HUDEP-2 (cell line): Measurements from ENCODE around the gene DICER1.
"Not testable (repeated sequence)": the region's sequence is repeated elsewhere in the genome, so short reads cannot be mapped to it uniquely, and the experiment has no call there.

Experiments
- DNase-seq, 76 experiments: peaks; one replicate each; lab custom pipeline; 2025; ENCODE audit not compliant: unreplicated experiment in 76 of 76; lab: John Stamatoyannopoulos, UW

Gene DICER1, protein sequence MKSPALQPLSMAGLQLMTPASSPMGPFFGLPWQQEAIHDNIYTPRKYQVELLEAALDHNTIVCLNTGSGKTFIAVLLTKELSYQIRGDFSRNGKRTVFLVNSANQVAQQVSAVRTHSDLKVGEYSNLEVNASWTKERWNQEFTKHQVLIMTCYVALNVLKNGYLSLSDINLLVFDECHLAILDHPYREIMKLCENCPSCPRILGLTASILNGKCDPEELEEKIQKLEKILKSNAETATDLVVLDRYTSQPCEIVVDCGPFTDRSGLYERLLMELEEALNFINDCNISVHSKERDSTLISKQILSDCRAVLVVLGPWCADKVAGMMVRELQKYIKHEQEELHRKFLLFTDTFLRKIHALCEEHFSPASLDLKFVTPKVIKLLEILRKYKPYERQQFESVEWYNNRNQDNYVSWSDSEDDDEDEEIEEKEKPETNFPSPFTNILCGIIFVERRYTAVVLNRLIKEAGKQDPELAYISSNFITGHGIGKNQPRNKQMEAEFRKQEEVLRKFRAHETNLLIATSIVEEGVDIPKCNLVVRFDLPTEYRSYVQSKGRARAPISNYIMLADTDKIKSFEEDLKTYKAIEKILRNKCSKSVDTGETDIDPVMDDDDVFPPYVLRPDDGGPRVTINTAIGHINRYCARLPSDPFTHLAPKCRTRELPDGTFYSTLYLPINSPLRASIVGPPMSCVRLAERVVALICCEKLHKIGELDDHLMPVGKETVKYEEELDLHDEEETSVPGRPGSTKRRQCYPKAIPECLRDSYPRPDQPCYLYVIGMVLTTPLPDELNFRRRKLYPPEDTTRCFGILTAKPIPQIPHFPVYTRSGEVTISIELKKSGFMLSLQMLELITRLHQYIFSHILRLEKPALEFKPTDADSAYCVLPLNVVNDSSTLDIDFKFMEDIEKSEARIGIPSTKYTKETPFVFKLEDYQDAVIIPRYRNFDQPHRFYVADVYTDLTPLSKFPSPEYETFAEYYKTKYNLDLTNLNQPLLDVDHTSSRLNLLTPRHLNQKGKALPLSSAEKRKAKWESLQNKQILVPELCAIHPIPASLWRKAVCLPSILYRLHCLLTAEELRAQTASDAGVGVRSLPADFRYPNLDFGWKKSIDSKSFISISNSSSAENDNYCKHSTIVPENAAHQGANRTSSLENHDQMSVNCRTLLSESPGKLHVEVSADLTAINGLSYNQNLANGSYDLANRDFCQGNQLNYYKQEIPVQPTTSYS (N-terminal part only)

GRCh38 chr14:95157327-95158189 lies at the start of gene DICER1:
Gene DICER1 (minus strand): TSS chr14:95157529. CDS start chr14:95133458, 24,071 bp downstream.
- peak in 74 of 76 experiments; percentile 40 to 96 (median 89) for DNase-seq

DNA sequence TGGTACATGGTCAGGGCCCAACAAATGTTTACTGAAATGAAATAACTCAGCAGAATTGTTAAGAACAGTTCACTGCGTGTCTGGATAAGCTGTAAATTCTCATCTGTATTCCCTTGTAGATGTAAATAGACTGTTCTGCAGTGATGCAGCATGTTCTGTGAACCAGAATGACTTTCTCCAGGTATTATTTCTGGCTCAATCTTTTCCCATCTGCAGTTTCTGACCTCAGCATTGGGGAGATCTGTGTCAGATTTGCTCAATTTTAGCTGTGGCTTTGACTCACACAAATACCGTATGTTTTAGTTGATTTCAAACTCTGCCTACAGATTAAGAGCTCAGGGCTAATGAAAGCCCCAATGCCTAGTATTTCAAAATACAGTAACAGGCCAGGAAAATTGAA lies 49.2 kb upstream of the DICER1 start:
- no peak for DNase-seq

- no peak for DNase-seq
Measured at GRCh38 chr14:95204705-95205104, 47.4 kb upstream of the DICER1 start.

- DNase-seq, result not testable (repeated sequence)
Measured at GRCh38 chr14:95201745-95202144, 44.4 kb upstream of the DICER1 start.

- DNase-seq, result no peak
Measured at GRCh38 chr14:95200404-95200803, 43.1 kb upstream of the DICER1 start.

DNA sequence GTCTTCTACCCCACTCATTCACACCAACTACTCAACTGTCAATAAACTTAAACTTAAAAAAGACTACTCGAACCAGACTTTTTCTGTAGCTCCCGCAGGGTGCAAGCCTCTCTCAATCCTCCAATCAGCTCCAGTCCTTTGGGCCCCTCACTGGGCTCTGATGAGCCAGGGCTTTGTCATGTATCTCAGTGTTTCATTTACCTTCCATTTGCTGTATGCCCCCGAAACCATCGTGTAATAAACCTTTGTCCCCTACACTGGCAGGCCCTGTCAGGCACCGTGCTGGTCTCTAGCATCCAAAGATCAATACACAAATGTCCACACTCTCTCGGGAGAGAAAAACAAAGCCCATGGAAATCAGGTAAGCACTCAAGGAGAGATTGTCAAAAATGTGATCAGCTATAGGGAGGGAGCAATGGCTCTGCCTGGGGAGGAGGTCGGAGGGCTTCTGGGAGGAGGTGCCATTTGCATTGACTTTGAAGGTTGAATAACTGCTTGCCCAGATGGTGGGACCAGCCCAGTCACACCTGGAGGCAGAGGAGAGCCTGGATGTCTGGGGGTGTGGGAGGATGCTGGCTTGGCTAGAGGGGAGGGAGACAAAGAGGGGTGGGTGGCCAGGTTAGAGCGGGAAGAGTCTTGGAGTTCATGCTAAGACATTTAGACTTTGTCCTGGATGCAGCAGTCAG lies 42.1 kb upstream of the DICER1 start:
- no peak for DNase-seq

GRCh38 chr14:95198320-95198719 lies 41.0 kb upstream of the DICER1 start:
- no peak for DNase-seq

DNA sequence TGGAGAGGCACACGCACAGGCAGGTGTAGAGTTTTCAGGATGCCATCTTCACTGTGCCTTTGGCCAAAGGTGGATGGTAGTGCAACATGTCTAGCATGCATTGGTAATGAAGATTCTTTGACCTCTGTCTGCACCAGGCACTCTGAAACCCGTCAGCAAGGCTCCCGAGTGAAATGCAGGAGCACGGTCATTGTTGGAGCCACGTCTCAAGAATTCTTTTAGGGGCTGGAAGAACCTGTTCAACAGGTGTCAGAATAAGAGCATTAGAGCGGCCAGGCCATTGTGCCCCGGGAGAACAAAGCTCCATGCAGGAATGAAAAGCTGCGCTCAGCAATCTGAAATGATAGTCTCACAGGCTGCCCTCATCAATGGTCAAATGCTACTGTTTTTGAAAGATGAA lies 40.2 kb upstream of the DICER1 start:
- DNase-seq, result no peak

- DNase-seq, result no peak
Measured at GRCh38 chr14:95196826-95197545, 39.7 kb upstream of the DICER1 start.

- peak in 11 of 76 experiments; percentile 3 to 31 (median 18) for DNase-seq
Measured at GRCh38 chr14:95196268-95196667, 38.9 kb upstream of the DICER1 start.

GRCh38 chr14:95195031-95195430 lies 37.7 kb upstream of the DICER1 start:
- DNase-seq, result no peak

- DNase-seq, result no peak
Measured at GRCh38 chr14:95193081-95193480, 35.8 kb upstream of the DICER1 start.

DNA sequence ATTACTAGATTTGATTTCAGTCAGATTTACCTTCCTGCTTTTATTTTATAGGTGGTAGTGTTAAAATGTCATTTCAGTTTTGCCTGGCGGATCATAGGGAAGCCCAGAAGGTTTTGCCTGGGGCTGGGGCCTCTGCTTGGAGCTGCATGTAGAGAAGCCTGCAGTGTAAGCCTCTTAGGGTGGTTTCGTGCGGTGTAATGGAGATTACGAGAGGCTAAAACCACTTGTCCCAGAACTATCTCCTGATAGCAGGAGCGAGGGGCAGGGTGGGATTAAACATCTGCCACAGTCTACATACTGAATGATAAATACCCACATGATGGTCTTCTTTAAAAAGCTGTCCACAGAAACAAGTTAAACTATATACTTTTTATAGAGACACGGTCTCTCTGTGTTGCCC lies 35.0 kb upstream of the DICER1 start:
- no peak for DNase-seq

GRCh38 chr14:95191445-95192199 lies 34.3 kb upstream of the DICER1 start:
- no peak for DNase-seq

- DNase-seq, result no peak
Measured at GRCh38 chr14:95190857-95191256, 33.5 kb upstream of the DICER1 start.

DNA sequence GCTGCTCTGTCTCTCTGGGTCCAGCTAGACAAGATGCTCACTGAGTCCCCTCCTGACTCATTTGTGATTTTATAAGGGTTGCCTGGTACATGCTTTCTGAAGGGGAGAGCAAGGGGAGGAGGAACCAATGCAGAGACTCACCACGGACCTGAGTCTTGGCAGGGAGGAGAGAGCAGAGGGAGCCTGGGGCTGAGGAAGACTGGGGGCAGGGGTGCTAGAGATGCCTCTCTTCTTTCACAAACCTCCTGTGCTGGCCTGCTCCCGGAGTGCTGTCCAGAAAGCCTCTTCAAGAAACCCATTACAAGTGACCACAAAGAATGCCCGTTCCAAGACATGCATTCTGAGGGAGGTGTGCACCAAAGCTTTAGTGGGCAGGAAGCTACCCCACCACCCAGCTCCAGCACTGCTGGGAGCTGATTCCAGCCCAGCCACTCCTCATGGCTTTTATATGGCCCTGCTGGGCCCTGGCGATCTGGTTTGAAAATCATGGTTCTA lies 33.1 kb upstream of the DICER1 start:
- no peak for DNase-seq

DNA sequence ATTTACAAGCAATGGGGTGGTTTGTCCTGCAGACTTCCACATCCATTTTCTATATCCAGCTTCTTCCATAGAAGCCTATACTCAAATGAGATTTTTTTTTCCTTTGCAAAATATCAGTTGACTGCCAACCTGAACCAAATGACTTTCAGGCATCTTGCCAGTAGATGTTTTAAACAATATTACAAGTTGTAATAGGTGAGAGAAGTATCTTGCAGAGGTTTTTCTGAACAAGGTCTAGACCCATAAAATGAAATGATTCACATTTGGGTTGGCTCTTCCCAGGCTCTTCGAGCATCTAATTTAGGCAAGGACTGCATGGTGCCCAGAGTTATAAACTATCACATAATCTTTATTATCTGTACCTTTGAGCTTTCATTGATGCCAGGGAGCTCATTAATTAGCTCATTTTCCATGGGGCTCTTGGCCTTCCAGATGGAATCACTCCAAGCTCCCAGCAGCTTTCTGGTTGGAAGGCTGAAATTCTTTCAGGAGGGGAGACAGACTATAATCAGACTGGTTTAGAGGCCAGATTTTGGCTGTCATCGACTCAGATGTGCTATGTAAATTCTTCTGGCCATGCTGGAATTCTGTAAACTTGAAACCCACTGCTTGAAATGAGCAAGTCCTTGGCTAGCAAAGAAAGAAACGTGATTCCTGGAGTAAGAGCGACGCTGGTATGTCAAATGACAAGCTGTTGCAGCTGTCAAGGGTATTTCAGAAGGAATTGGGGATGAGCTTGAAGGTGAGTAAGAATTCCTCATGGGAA lies 32.2 kb upstream of the DICER1 start:
- DNase-seq, result no peak
